Measurements from ENCODE around the gene CEP57L1. TPM values are rescaled to one million over a fixed set of nuclear protein-coding genes. Genes with fewer than 3 reads are reported as not detected.
"Not testable (repeated sequence)": the region's sequence is repeated elsewhere in the genome, so short reads cannot be mapped to it uniquely, and the experiment has no call there.

Gene CEP57L1
- total RNA-seq, 2 donors from 2014 or later: 10.1 to 50.1 TPM

DNA sequence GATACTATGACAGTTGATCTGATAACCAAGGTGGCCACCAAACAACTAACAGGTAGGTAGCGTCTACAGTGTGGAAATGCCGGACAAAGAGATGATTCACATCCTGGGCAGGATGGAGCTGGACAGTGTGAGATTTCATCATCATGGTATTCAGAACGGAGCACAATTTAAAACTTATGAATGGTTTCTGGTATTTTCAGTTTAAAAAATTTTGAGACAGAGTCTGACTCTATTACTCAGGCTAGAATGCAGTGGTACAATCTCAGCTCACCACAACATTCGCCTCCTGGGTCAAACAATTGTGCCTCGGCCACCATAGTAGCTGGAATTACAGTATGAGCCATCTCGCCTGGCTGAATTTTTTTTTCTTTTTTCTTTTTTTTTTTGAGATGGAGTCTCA is 43.8 kb downstream of the CEP57L1 start:
- H3K4me1 ChIP-seq: no peaks in the 10 kb centered on the region
- intact Hi-C loops (cut with DNase I): no loop called here
- no peaks in the 10 kb centered on the region for H3K36me3 ChIP-seq (replicated peaks in 1 of 2; ENCODE audit: insufficient read depth in 1 of 2, low read depth in 2 of 2)
- H3K27ac ChIP-seq: no peak overlapping the region
- no peak for TF ChIP-seq POLR2A (IDR thresholded peaks at IDR 0.05)
- TF ChIP-seq, protein P1, sequence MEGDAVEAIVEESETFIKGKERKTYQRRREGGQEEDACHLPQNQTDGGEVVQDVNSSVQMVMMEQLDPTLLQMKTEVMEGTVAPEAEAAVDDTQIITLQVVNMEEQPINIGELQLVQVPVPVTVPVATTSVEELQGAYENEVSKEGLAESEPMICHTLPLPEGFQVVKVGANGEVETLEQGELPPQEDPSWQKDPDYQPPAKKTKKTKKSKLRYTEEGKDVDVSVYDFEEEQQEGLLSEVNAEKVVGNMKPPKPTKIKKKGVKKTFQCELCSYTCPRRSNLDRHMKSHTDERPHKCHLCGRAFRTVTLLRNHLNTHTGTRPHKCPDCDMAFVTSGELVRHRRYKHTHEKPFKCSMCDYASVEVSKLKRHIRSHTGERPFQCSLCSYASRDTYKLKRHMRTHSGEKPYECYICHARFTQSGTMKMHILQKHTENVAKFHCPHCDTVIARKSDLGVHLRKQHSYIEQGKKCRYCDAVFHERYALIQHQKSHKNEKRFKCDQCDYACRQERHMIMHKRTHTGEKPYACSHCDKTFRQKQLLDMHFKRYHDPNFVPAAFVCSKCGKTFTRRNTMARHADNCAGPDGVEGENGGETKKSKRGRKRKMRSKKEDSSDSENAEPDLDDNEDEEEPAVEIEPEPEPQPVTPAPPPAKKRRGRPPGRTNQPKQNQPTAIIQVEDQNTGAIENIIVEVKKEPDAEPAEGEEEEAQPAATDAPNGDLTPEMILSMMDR (IDR thresholded peaks at IDR 0.05): no peak
- no peak overlapping the region for H3K4me3 ChIP-seq
- H3K9me3 ChIP-seq: no peaks in the 10 kb centered on the region
- no peak for ATAC-seq
- 91 to 92% methylated on average over 6 of the region's 6 CpGs for WGBS, 2 donors
- no peak for DNase-seq
- no peaks in the 10 kb centered on the region for H3K27me3 ChIP-seq

GRCh38 chr6:109142067-109142466 is 46.8 kb downstream of the CEP57L1 start:
- ATAC-seq: not testable (repeated sequence)

DNA sequence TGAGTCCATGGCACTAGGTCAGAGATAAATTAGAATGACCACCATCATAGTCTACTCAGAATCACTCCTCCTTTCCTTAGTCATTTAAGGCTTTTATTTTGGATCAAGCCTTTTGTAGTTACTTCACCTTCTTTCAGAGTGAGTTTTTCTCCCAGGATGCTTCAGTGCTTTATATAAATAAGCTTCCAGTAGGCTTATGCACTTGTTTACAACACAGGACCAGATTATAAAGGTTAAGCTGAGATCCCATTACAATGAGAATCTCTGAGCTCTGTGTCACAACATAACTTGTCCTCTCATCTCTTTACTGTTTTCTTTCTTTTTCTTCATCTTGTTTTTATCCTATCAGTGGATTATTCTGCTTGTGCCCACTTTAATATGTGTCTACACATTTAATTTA is 47.9 kb downstream of the CEP57L1 start:
- H3K27ac ChIP-seq: no peak overlapping the region
- H3K4me1 ChIP-seq: no peaks in the 10 kb centered on the region
- intact Hi-C loops (cut with DNase I): no loop called here
- no peak overlapping the region for H3K4me3 ChIP-seq
- no peaks in the 10 kb centered on the region for H3K27me3 ChIP-seq
- ATAC-seq (no peak), DNase-seq (no peak)
- no peak for TF ChIP-seq POLR2A (IDR thresholded peaks at IDR 0.05)
- TF ChIP-seq, protein P1 (IDR thresholded peaks at IDR 0.05): no peak
- no peaks in the 10 kb centered on the region for H3K9me3 ChIP-seq
- H3K36me3 ChIP-seq (replicated peaks in 1 of 2; ENCODE audit: insufficient read depth in 1 of 2, low read depth in 2 of 2): no peaks in the 10 kb centered on the region

More at GRCh38 chr6:109142067-109142466, 46.8 kb downstream of the CEP57L1 start:
- H3K27ac ChIP-seq; H3K36me3 ChIP-seq (replicated peaks in 1 of 2; ENCODE audit: insufficient read depth in 1 of 2, low read depth in 2 of 2); H3K4me1 ChIP-seq; H3K27me3 ChIP-seq; H3K4me3 ChIP-seq; DNase-seq; H3K9me3 ChIP-seq; intact Hi-C loops (cut with DNase I): not testable (repeated sequence)

DNA sequence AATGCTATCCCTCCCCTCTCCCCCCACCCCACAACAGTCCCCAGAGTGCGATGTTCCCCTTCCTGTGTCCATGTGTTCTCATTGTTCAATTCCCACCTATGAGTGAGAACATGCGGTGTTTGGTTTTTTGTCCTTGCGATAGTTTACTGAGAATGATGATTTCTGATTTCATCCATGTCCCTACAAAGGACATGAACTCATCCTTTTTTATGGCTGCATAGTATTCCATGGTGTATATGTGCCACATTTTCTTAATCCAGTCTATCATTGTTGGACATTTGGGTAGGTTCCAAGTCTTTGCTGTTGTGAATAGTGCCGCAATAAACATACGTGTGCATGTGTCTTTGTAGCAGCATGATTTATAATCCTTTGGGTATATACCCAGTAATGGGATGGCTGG is 52.9 kb downstream of the CEP57L1 start:
- H3K4me3 ChIP-seq; intact Hi-C loops (cut with DNase I); ATAC-seq; H3K36me3 ChIP-seq (replicated peaks in 1 of 2; ENCODE audit: insufficient read depth in 1 of 2, low read depth in 2 of 2); H3K27me3 ChIP-seq; DNase-seq; H3K4me1 ChIP-seq; H3K27ac ChIP-seq; H3K9me3 ChIP-seq: not testable (repeated sequence)
- 100% methylated on average over 3 of the region's 5 CpGs for WGBS, 2 donors

DNA sequence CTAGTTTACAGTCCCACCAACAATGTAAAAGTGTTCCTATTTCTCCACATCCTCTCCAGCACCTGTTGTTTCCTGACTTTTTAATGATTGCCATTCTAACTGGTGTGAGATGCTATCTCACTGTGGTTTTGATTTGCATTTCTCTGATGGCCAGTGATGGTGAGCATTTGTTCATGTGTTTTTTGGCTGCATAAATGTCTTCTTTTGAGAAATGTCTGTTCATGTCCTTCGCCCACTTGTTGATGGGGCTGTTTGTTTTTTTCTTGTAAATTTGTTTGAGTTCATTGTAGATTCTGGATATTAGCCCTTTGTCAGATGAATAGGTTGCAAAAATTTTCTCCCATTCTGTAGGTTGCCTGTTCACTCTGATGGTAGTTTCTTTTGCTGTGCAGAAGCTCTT is 53.4 kb downstream of the CEP57L1 start:
- WGBS, 2 donors: 100% methylated on average over 1 of the region's 1 CpG
- H3K4me1 ChIP-seq: not testable (repeated sequence)

GRCh38 chr6:109153752-109154151 is 58.4 kb downstream of the CEP57L1 start:
- intact Hi-C loops (cut with DNase I): no loop called here
- no peak overlapping the region for H3K4me3 ChIP-seq
- no peaks in the 10 kb centered on the region for H3K4me1 ChIP-seq
- 98 to 100% methylated on average over 1 of the region's 1 CpG for WGBS, 2 donors
- ATAC-seq: no peak
- TF ChIP-seq, protein P1 (IDR thresholded peaks at IDR 0.05): no peak
- no peak for TF ChIP-seq POLR2A (IDR thresholded peaks at IDR 0.05)
- no peak for DNase-seq
- no peaks in the 10 kb centered on the region for H3K9me3 ChIP-seq
- H3K27me3 ChIP-seq: no peaks in the 10 kb centered on the region
- H3K36me3 ChIP-seq (replicated peaks in 1 of 2; ENCODE audit: insufficient read depth in 1 of 2, low read depth in 2 of 2): no peaks in the 10 kb centered on the region
- H3K27ac ChIP-seq: no peak overlapping the region

More for the DNA sequence above, 53.4 kb downstream of the CEP57L1 start:
- ATAC-seq; H3K4me3 ChIP-seq; H3K27me3 ChIP-seq; H3K27ac ChIP-seq; DNase-seq; H3K9me3 ChIP-seq; H3K36me3 ChIP-seq (replicated peaks in 1 of 2; ENCODE audit: insufficient read depth in 1 of 2, low read depth in 2 of 2); intact Hi-C loops (cut with DNase I): not testable (repeated sequence)

All from body of pancreas (tissue), 4 donors.